H1 (cell line): Measurements from ENCODE around the gene TMEM181.

Experiments used
- CTCF ChIP-seq, 3 experiments: IDR thresholded peaks; 1 replicate in 2 of 3; 2 replicates in 1 of 3; pipeline versions ENCODE4 v1.5.1 to v1.6.1; 2011; ENCODE audit warnings: low read length in 3 of 3, mild to moderate bottlenecking in 3 of 3, inconsistent platforms in 2 of 3, low read depth in 1 of 3, moderate library complexity in 1 of 3; ENCODE audit not compliant: insufficient read depth in 1 of 3; ENCODE audit errors: control extremely low read depth in 1 of 3
- EGR1 ChIP-seq: IDR thresholded peaks from 2 replicates; pipeline ENCODE4 v1.6.1; 2011; ENCODE audit warnings: low read depth, low read length, borderline replicate concordance
- GTF2F1 ChIP-seq: IDR thresholded peaks from 2 replicates; pipeline ENCODE4 v1.6.1; 2012; ENCODE audit warnings: low read depth, low read length, improper control_type of control experiment, borderline replicate concordance
- HDAC2 ChIP-seq, 2 experiments: fragments of 300-600 bp in 1 of 2; sonication (generic) in 1 of 2; IDR thresholded peaks; 2 replicates each; pipeline ENCODE4 v1.6.1; 2011 to 2012; ENCODE audit warnings: low read depth in 2 of 2, low read length in 2 of 2, mild to moderate bottlenecking in 2 of 2, moderate library complexity in 2 of 2, borderline replicate concordance in 1 of 2, inconsistent platforms in 1 of 2
- KDM1A ChIP-seq: fragments of 200-600, 300-600 bp; sonication (generic); IDR thresholded peaks from 2 replicates; pipeline ENCODE4 v1.7.1; 2016; ENCODE audit warnings: mild to moderate bottlenecking, low read length, borderline replicate concordance
- PHF8 ChIP-seq: fragments of 200-600 bp; sonication (generic); conservative IDR thresholded peaks from 2 replicates; pipeline ENCODE4 v1.7.1; 2012; ENCODE audit warnings: low read depth, mild to moderate bottlenecking, inconsistent platforms, low read length, moderate library complexity
- YY1 ChIP-seq: IDR thresholded peaks from 2 replicates; pipeline ENCODE4 v1.6.1; 2011; ENCODE audit warnings: low read depth, mild to moderate bottlenecking, low read length

GRCh38 chr6:158610319-158610968 is 50.6 kb downstream of the TMEM181 start:
- TF ChIP-seq CTCF (IDR thresholded peaks at IDR 0.05; ENCODE audit: control extremely low read depth in 1 of 3, insufficient read depth in 1 of 3, low read depth in 1 of 3, low read length in 3 of 3) (no peak), GTF2F1 (no peak), KDM1A (no peak), PHF8 (no peak), EGR1 (no peak), YY1 (no peak), HDAC2 (IDR thresholded peaks at IDR 0.05; ENCODE audit: borderline replicate concordance in 1 of 2, low read depth in 2 of 2, low read length in 2 of 2) (no peak)
